ENCODE measurements around the gene TUSC1.
"Not testable (repeated sequence)": the region's sequence is repeated elsewhere in the genome, so short reads cannot be mapped to it uniquely, and the experiment has no call there.

TUSC1 gene

DNA sequence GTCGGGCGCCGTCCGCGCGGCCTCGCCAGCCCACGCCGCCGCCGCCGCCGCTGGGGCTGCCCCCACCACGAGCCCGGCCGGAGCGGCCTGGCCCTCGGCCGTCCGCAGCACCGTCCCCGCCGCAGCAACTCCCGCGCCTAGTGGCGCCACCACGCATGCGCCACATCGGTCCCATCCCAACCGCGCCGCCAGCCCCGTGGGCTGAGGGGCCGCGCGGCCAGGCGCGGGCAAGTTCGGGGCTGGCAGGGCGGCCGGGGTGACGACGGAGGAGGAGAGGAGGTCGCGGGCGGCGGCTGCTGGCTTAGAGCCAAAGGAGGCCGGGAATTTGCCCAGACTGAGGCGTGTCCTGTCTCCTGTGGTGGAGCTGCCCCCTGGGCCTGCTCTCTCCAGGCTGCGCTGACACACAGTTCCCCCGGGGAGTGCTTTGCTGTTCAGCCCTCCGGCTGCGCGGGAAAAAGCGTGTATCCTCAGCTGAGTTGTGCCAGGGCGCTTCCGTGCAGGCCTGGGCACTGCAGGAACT lies at the start of gene TUSC1:
Gene TUSC1 (minus strand): TSS at position 298 of the 520 bp plus-strand sequence. CDS start 132 bp downstream, at position 166.
- no peak for DNase-seq

DNA sequence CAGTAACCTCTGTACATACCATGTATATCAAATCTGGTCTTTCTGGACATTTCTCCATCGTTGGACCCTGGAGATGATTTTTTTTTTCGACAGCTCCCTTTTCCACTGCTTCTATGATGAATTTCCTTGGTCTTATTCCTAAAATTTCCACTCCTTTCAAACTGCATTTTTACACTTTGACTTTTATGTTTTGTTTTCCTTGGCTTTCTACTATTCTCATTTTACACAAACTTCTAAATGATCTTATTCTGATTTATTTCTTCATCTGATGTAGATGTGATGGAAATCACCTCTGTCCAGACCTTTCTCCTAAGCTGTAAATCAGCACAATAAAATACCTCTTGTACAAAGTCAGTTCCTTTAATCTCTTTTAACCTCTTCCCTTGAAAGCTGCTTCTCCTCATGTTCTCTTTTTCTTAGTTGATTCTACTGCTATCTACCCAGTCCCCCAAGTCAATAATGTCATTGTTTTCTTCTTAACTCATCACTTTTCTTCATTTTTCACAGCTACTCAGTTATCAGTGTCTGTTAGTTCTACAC lies 48.7 kb upstream of the TUSC1 start:
- DNase-seq: no peak

DNA sequence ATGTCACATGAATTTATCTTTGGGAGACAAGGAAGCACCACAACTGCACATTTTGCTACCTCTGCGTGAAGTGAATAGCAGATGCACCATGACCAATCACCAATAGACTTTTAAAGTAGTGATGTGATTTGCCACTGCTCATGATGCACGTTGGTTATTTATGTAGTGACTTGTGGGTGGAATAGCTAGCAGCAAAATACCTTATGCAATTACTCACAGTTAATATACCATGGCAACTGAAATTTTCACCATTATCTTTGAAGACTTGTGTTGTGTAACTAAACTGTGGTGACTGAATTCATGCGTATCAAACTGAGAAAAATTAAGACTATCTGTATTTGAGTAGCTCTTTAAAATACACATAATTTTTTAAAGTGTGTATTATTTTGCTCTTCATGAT lies 46.2 kb upstream of the TUSC1 start:
- DNase-seq: no peak

GRCh38 chr9:25716220-25716872 lies 38.1 kb upstream of the TUSC1 start:
- DNase-seq: no peak

DNA sequence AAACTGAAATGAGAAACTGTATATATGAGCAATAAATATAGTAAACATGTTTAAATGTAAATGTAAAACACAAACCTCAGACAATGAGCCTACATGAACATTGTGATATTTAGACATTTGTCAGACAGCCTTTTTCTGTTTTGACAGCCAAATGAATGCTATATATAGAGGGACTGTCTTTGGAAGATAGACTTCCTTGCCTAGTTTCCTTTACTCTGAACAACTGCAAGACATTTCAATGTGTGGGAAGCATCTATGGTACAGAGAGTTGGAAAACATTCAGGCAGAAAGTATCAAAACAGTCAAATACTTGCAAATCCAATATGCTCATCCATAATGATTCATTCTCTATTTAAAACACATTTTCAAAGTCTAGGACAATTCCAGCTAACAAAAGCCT lies 31.7 kb upstream of the TUSC1 start:
- no peak for DNase-seq

DNA sequence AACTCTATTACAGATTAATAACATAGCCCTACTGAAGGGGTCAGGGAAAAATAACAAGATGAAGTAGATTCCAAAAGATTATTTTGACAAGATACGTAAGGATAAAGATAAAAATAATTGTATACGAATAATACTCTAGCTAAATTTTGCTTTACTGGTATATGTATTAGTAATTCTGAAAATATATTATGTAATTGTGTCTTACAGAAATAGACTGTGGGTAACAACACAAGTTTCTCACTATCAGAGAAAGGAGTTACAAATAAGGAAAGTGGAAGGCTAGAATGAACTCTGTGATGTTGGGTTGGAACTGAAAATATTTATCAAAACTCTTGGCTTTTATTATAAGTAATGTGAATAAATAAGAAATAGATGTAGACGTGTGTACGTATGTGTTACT lies 26.6 kb upstream of the TUSC1 start:
- DNase-seq: no peak

DNA sequence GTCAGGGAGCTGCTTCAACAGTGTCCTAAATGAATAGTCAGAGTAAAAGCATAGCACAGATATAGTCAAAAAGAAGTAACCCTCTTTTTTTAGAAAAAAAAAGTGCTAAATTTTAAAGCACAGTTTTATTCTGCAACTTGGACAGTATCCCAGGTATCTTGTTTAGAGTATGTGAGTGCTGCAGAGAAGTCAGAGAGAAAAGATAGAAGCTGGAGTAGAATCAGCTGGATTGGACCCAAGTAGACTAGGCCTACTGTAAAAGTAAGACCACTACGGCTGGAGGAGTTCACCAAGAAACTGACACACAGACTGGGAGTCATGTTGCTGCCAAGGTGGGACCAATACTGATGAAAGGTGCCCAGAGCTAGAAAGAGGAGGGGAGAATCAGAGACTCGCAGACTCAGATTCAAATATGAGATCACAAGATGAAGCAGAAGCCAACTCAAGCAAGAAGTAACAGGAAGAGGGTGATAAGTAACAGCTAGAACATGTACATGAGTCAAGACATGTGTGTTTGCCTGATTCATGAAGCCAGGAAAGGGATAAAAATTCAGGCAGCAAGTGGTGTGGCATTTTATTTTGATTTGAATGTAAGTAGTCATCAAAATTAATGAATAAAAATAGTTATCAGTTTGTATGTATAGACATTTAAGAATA lies 25.6 kb upstream of the TUSC1 start:
- DNase-seq: no peak

- DNase-seq: no peak
These were observed 24.3 kb upstream of the TUSC1 start for GRCh38 chr9:25702536-25702935.

DNA sequence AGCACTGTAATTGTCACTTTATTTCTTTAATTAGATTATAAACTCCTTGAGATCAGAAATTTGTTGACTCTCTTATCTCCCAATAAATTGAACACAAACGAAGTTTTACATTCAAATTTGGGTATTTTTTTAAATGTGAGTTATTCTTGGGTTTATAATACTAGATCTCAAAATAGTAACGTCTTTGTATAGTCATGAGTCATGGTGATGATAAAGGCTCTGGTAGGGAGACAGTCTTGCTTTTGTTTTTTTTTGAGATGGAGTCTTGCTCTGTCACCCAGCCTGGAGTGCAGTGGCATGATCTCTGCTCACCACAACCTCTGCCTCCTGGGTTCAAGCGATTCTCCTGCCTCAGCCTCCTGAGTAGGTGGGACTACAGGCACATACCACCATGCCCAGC lies 22.7 kb upstream of the TUSC1 start:
- not testable (repeated sequence) for DNase-seq

DNA sequence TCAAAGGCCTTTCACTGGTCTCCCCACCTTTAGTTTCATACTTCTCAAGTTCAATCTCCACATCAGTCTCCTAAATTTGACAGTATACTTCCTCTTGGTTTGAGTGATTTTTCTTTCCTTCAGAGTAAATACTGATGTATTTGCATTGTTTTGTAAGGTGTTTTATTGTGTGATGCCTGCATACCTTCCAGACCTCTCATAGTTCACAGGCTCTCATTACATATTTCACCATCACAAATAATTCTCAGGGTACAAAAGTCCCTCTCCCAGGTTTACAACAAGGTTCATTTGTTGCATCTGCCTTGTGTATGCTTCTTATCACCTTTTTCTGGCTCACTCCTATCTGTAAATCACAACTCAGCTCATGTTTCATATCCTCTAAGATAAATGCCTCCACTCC lies 22.2 kb upstream of the TUSC1 start:
- no peak for DNase-seq

DNA sequence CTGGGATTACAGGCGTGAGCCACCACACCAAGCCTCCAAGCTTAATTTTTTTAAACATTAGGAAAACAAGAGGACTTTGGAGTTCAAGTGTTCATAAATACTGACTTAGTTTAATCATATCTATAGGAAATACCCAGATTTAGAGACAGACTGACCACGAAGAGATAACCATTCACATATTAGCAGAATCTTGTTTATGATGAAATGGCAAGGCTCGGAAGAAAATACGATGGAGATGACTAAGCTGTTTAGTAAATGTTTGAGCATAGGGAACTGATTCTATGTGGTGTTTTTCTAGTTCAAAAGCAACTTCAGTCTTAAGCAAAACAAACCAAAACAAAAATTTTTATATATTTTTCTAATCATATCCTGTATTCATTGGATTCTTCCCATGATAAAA lies 13.5 kb upstream of the TUSC1 start:
- no peak for DNase-seq

GRCh38 chr9:25684321-25684720 lies 6.1 kb upstream of the TUSC1 start:
- no peak for DNase-seq

DNA sequence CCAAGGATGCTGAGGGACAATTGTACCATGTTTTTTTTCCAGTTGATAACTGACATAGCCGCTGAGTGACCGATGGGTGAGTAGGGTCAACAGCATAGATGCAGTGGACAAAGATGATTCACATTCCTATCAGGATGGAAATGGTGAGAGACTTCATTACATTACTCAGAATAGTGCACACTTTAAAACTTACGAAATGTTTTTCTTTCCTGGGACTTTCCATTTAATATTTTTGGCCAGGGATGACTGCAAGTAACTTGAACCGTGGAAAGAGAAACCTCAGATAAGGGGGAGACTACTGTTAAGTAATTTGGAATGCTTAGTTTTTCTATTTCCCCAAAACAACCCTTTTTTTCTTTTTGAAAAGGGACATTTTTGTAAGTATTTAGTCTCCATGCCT lies 3.0 kb upstream of the TUSC1 start:
- no peak for DNase-seq

- DNase-seq: no peak
These were observed 659 bp upstream of the TUSC1 start for GRCh38 chr9:25678846-25679360.

DNA sequence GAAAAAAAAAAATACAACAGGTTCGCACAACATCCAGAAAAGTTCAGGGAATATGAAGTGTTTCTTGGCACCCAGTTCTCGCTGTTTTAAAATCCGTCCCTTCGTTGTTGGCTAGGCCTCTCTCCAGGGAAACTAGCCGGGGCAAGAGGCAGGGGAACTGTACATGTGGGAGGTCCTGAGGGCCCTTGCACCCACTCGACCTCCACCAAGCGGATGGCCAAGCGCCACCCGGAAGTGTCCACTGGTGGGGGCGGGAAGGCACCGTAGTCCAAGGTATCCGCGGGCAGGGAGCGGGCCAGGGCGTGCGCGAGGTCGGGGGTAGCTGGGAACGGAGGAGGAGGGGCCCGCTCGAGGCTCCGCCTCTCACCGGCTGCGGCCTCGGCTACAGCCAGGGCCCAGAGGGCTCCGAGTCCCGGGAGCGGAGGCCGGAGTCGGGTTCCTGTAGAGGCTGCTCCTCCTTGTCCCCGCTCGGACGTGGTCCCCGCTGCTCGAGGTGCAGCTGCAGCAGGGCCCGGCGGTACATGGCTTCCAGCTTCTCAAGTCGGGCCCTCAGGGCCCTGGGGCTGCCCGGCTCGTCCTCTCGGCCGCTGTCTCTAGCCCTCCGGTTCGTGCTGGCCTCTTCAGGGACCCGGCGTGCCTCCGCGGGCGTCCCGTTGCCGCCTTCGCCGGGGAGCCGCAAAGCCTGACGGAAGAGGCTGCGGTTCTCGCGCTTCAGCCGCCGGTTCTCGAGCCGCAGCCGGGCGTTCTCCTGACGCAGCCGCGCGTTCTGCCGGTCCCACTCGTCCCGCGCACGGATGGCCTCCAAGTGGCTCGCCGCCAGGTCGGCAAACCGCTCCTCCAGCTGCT lies 720 bp downstream of the TUSC1 start:
- DNase-seq: no peak

DNA sequence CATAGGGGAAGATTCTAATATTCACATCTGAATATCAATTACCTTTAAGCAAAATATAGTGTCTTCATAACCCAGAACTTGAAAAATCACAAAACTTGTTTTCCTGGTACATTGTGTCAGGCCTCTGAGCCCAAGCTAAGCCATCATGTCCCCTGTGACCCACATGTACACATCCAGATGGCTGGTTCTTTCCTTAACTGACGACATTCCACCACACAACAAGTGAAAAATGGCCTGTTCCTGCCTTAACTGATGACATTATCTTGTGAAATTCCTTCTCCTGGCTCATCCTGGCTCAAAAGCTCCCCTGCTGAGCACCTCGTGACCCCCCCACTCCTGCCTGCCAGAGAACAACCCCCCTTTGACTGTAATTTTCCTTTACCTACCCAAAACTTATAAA lies 2.4 kb downstream of the TUSC1 start:
- not testable (repeated sequence) for DNase-seq

DNA sequence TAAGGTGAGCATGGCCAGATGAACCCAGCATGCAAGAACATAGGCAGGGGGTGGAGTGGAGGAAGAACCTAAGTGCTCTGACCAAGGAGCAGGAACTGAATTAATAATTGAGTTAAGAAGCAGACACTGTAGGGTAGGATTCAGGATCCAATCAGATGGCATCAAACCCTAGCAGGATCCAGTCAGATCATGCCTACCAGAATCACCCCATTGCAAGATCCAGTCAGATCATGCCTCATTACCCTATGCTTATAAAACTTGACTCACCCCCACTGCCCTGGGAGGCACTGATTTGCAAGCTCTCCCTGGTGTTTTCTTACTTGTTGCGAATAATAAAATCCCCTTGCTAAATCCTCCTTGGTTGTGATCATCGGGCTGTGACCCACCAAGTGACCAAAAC lies 19.7 kb downstream of the TUSC1 start:
- no peak for DNase-seq

GRCh38 chr9:25654417-25654816 lies 23.8 kb downstream of the TUSC1 start:
- DNase-seq: no peak

- DNase-seq: no peak
These were observed 30.1 kb downstream of the TUSC1 start for GRCh38 chr9:25648116-25648515.

GRCh38 chr9:25636026-25636425 lies 42.2 kb downstream of the TUSC1 start:
- no peak for DNase-seq

GRCh38 chr9:25629231-25629630 lies 49.0 kb downstream of the TUSC1 start:
- no peak for DNase-seq
